OCI-LY1 (cell line): ENCODE results near the gene ARHGAP21.

Source experiments
- H2AFZ ChIP-seq: fragments of 200-600 bp; sonication (generic), shearing (Covaris generic); 2 replicates; pipeline ENCODE4 v1.6.0; 2014; ENCODE audit warnings: antibody characterized with exemption, mild to moderate bottlenecking, low read length
- H3F3A ChIP-seq: fragments of 200-600 bp; sonication (generic), shearing (Covaris generic); 2 replicates; pipeline ENCODE4 v1.6.0; 2014; ENCODE audit warnings: mild to moderate bottlenecking, antibody characterized with exemption, low read length, moderate library complexity; ENCODE audit not compliant: insufficient read depth
- H3K27ac ChIP-seq: fragments of 200-600 bp; sonication (generic); 2 replicates; pipeline ENCODE4 v1.5.1; 2014; ENCODE audit warnings: low read length, mixed run types, mild to moderate bottlenecking, low read depth; ENCODE audit not compliant: poor library complexity, severe bottlenecking
- H3K27me3 ChIP-seq: fragments of 200-600 bp; sonication (generic); 2 replicates; pipeline ENCODE4 v1.6.0; 2014; ENCODE audit warnings: antibody characterized with exemption, mild to moderate bottlenecking, low read length, moderate library complexity; ENCODE audit not compliant: insufficient read depth
- H3K36me3 ChIP-seq: fragments of 200-600 bp; sonication (generic); 2 replicates; pipeline ENCODE4 v1.6.1; 2014; ENCODE audit warnings: mild to moderate bottlenecking, antibody characterized with exemption, low read length, moderate library complexity, mixed read lengths; ENCODE audit not compliant: insufficient read depth
- H3K4me1 ChIP-seq: fragments of 200-600 bp; sonication (generic); 2 replicates; pipeline ENCODE4 v1.5.1; 2014; ENCODE audit warnings: mild to moderate bottlenecking, low read length, moderate library complexity; ENCODE audit not compliant: insufficient read depth, severe bottlenecking
- H3K4me2 ChIP-seq: fragments of 200-600 bp; sonication (generic), shearing (Covaris generic); 2 replicates; pipeline ENCODE4 v1.6.1; 2014; ENCODE audit warnings: low read length
- H3K4me3 ChIP-seq: fragments of 200-600 bp; sonication (generic); 2 replicates; pipeline ENCODE4 v1.5.1; 2014; ENCODE audit warnings: low read length, low read depth, mild to moderate bottlenecking, mixed read lengths; ENCODE audit not compliant: poor library complexity, severe bottlenecking
- H3K79me2 ChIP-seq: fragments of 200-600 bp; shearing (Covaris generic); 2 replicates; pipeline ENCODE4 v1.6.1; 2016; ENCODE audit warnings: mixed run types, low read length, mixed read lengths; ENCODE audit not compliant: insufficient read depth
- H3K9ac ChIP-seq: fragments of 200-600 bp; sonication (generic), shearing (Covaris generic); 2 replicates; pipeline ENCODE4 v1.6.1; 2014; ENCODE audit warnings: mild to moderate bottlenecking, low read length, mixed read lengths
- H3K9me2 ChIP-seq: fragments of 200-600 bp; sonication (generic), shearing (Covaris generic); 2 replicates; pipeline ENCODE4 v1.6.1; 2014; ENCODE audit warnings: low read depth, mild to moderate bottlenecking, low read length, mixed read lengths
- H3K9me3 ChIP-seq: fragments of 200-600 bp; shearing (Covaris generic); 2 replicates; pipeline ENCODE4 v1.6.1; 2014; ENCODE audit warnings: low read length, mixed read lengths
- H4K20me1 ChIP-seq: fragments of 200-600 bp; sonication (generic), shearing (Covaris generic); 2 replicates; pipeline ENCODE4 v1.6.0; 2016; ENCODE audit warnings: mild to moderate bottlenecking, low read length; ENCODE audit not compliant: insufficient read depth
- EZH2 ChIP-seq: fragments of 200-600 bp; sonication (generic), shearing (Covaris generic); IDR thresholded peaks from 2 replicates; pipeline ENCODE4 v1.8.0; 2017; ENCODE audit warnings: borderline replicate concordance, mixed run types, mild to moderate bottlenecking, antibody characterized with exemption, low read length, moderate library complexity, mixed read lengths
- TF ChIP-seq, protein P1 (sequence below): fragments of 200-600 bp; sonication (generic), shearing (Covaris generic); IDR thresholded peaks from 2 replicates; pipeline ENCODE4 v1.5.1; 2017; ENCODE audit warnings: mild to moderate bottlenecking, antibody characterized with exemption, low read length, moderate library complexity, mixed read lengths

The ARHGAP21 gene

GRCh38 chr10:24574161-24574560, 149.5 kb downstream of the ARHGAP21 start:
- no peaks in the 10 kb centered on the region for H3K4me1 ChIP-seq

DNA sequence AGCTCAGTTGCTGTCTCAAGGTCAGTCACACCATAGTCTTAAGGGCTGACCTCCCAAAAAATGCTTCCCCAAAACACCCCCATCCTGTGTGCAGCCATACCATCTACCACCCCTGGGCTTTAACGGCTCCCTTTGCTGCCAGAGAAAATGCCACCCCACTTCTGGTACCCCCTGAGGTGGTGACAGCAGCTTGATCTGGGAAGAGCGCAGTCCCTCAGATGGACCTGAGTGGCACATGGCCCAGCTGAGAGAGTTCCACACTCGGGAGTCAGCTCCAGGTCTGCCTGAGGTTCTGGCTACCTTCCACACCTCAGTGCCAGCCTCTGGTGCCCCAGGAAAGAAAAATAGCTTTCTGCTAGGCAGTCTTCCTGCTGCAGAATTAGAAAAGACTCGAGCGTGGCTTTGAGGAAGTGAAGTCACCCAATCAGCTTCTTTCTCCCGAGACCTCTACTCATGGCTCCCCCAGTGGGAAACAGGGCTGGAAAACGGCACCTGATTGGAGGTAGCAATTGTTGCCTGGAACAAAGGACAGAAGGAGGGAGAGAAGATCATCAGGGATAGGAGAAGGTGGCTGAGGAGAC, 151.7 kb downstream of the ARHGAP21 start:
- Histone ChIP-seq H3K9ac (no peak overlapping the region), H3K9me3 (no peaks in the 10 kb centered on the region), H3K79me2 (no peaks in the 10 kb centered on the region), H3F3A (no peaks in the 10 kb centered on the region), H4K20me1 (no peaks in the 10 kb centered on the region), H3K36me3 (no peaks in the 10 kb centered on the region), H3K9me2 (no peaks in the 10 kb centered on the region), H2AFZ (no peak overlapping the region), H3K27ac (no peak overlapping the region), H3K27me3 (no peaks in the 10 kb centered on the region; the same call in 1 of the 2 replicates), H3K4me3 (no peak overlapping the region), H3K4me2 (no peak overlapping the region), H3K4me1 (no peaks in the 10 kb centered on the region)
- no peak for TF ChIP-seq EZH2
- TF ChIP-seq, protein P1, sequence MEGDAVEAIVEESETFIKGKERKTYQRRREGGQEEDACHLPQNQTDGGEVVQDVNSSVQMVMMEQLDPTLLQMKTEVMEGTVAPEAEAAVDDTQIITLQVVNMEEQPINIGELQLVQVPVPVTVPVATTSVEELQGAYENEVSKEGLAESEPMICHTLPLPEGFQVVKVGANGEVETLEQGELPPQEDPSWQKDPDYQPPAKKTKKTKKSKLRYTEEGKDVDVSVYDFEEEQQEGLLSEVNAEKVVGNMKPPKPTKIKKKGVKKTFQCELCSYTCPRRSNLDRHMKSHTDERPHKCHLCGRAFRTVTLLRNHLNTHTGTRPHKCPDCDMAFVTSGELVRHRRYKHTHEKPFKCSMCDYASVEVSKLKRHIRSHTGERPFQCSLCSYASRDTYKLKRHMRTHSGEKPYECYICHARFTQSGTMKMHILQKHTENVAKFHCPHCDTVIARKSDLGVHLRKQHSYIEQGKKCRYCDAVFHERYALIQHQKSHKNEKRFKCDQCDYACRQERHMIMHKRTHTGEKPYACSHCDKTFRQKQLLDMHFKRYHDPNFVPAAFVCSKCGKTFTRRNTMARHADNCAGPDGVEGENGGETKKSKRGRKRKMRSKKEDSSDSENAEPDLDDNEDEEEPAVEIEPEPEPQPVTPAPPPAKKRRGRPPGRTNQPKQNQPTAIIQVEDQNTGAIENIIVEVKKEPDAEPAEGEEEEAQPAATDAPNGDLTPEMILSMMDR, result no peak

More at GRCh38 chr10:24574161-24574560, 149.5 kb downstream of the ARHGAP21 start:
- Histone ChIP-seq H3K9me3 (no peaks in the 10 kb centered on the region), H3F3A (no peaks in the 10 kb centered on the region), H3K9ac (no peak overlapping the region), H3K4me3 (no peak overlapping the region), H4K20me1 (no peaks in the 10 kb centered on the region), H3K27ac (no peak overlapping the region), H3K36me3 (no peaks in the 10 kb centered on the region), H2AFZ (no peak overlapping the region), H3K4me2 (no peak overlapping the region), H3K9me2 (no peaks in the 10 kb centered on the region), H3K79me2 (no peaks in the 10 kb centered on the region), H3K27me3 (no peaks in the 10 kb centered on the region; the same call in 1 of the 2 replicates)
- no peak for TF ChIP-seq EZH2
- TF ChIP-seq, protein P1, result no peak

- Histone ChIP-seq H3K9me2 (no peaks in the 10 kb centered on the region), H3K36me3 (no peaks in the 10 kb centered on the region), H3K9me3 (no peaks in the 10 kb centered on the region), H3K4me2 (no peak overlapping the region), H4K20me1 (no peaks in the 10 kb centered on the region), H3F3A (no peaks in the 10 kb centered on the region), H2AFZ (no peak overlapping the region), H3K4me3 (no peak overlapping the region), H3K9ac (no peak overlapping the region), H3K4me1 (no peaks in the 10 kb centered on the region), H3K27me3 (no peaks in the 10 kb centered on the region; the same call in 1 of the 2 replicates), H3K27ac (no peak overlapping the region), H3K79me2 (no peaks in the 10 kb centered on the region)
- TF ChIP-seq, protein P1, result no peak
- no peak for TF ChIP-seq EZH2
Measured at GRCh38 chr10:24570658-24571426, 152.8 kb downstream of the ARHGAP21 start.
